HG03432 (cell line): Measurements from ENCODE around the gene TP63.

Source experiments
- ATAC-seq: cut with Tn5 transposase; IDR thresholded peaks from one replicate; pipeline ENCODE4 v1.9.1; 2021; ENCODE audit warnings: mild to moderate bottlenecking, moderate library complexity; ENCODE audit not compliant: unreplicated experiment

Gene TP63

DNA sequence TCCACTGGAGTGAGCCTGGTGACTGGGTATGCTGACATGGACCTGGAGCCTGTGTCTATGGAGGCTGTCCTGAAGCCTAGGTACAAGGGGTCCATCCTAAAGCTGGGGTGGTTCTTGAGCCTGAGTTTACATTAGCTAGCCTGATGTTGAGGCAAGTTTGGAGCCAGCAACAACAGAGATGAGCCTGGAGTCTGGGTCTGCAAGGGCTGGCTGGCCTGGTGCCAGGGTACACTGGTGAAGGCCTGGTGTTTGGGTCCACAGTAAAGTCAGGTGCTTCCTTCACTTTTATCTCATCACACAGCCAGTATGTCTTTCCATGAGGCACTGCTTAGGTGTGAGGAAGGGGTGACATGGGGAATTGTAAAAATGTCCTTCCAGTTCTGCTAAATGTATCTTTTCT, 49.5 kb downstream of the TP63 start:
- no peak for ATAC-seq

- no peak for ATAC-seq
Measured at GRCh38 chr3:189683546-189684255, 52.5 kb downstream of the TP63 start.

GRCh38 chr3:189684317-189684716, 53.1 kb downstream of the TP63 start:
- ATAC-seq: no peak

GRCh38 chr3:189685291-189685690, 54.1 kb downstream of the TP63 start:
- ATAC-seq: no peak

- no peak for ATAC-seq
Measured at GRCh38 chr3:189685860-189686259, 54.7 kb downstream of the TP63 start.

DNA sequence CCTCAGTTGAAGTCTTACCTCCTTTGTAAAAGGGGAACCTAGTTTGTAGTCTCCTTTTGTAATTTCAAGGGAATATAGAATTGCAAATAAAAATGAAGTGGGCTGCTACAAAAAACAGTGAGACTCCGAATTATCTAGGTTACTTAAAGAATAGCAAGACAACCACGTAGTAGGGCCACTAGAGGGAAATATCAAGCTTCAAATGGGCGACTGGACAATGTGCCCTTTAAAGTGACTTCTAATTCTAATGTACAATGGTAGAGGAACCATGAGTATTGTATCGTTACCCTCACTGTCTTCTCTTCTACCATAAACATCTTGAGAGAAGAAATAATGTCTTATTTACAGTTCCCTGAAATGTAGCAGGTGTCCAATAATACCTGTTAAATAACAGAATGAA, 56.3 kb downstream of the TP63 start:
- ATAC-seq: no peak

GRCh38 chr3:189688262-189688661, 57.1 kb downstream of the TP63 start:
- peak; percentile 63 for ATAC-seq

- ATAC-seq: no peak
Measured at GRCh38 chr3:189689625-189690024, 58.4 kb downstream of the TP63 start.

- no peak for ATAC-seq
Measured at GRCh38 chr3:189690237-189690636, 59.0 kb downstream of the TP63 start.

DNA sequence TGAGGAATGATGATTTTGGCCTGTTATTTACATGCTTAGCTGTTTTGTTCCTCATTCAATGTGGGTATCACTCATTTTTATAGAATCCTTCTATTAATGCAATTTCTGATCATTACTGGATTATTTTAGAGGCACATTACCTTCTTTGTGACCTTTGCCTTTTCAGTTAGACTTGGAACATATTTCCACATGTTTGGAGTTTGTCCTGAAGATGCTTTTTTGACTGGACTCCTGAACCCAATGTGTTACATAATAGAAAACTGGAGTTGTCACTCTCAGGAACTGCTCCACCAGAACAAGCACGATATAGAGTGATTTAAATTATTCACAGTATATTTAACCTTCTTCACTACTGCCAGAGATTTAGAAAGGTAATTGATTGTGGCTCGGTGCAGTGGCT, 59.5 kb downstream of the TP63 start:
- no peak for ATAC-seq

GRCh38 chr3:189695400-189695799, 64.2 kb downstream of the TP63 start:
- ATAC-seq: no peak

DNA sequence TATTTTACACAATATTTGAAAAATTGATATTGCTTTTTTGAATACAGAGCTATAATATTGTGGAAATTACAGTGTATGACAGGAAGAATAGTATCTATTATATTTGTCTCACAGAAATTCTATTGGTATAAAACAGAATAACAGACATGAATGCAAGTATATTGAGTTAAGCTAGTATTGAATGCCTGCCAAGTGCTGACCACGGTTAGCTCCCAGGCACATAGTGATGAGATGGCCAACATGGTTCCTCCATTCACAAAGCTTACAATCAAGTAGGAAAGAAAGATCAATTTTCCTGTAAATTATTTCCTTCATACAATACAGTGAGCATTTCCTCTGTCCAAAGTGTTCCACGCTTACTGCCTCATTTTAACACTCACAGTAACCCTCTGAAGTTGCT, 67.6 kb downstream of the TP63 start:
- ATAC-seq: no peak

- no peak for ATAC-seq
Measured at GRCh38 chr3:189699885-189700284, 68.7 kb downstream of the TP63 start.

GRCh38 chr3:189702066-189702646, 71.0 kb downstream of the TP63 start:
- ATAC-seq: no peak

GRCh38 chr3:189703865-189704264, 72.7 kb downstream of the TP63 start:
- no peak for ATAC-seq

DNA sequence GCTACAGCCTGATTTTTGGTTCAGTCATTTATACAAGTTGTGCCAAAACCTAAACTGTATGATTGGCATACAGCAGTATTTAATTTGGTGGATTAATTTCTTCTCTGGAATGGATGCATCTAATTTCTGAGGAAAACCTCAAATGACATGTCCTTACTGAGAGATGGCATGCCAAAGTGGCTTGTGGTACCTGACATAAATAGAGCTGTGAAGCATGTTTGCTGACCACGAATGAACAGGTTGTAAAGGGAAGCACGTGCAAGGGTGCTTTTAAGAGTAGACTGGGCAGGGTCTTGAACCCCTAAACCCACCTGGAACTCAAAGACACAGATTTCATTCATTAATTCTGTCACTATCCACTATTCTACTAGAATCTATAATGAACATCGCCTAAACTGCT, 77.2 kb downstream of the TP63 start:
- ATAC-seq: no peak

DNA sequence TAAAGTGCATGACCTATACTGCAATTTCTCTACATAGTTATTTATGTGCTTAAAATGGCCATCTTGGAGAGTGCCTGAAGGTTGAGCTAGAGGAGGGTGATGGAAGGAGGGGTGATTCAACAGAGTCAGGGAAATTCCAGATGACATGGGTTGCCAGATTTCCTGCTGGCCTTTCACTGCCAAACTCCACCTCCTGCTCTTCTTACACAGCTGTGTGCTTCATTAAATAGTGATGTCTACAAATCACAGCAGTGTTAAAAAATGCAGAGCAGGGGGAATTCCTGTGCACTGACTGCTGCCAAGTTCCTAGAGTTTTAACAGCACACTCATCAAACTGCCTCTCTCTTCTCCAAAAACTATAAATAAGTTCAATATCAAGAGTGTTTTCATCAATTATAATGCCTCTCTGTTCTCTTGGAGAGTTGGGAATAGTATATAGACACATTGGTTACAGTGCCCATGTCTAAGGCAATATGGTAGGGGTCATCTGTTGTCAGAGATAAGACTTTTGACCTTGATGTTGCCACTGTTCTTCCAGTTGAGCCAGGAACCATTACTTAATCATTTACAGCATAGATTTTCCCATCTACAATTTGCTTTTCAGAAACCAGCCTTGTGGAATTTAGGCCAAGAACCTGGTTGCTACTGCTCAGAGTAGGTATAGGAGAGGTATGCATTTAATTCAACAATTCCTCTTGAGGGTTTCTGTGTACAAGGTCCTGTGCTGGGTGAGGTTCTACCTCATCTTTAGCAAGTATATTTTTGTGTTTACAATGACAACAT, 79.6 kb downstream of the TP63 start:
- peak; percentile 81 for ATAC-seq

DNA sequence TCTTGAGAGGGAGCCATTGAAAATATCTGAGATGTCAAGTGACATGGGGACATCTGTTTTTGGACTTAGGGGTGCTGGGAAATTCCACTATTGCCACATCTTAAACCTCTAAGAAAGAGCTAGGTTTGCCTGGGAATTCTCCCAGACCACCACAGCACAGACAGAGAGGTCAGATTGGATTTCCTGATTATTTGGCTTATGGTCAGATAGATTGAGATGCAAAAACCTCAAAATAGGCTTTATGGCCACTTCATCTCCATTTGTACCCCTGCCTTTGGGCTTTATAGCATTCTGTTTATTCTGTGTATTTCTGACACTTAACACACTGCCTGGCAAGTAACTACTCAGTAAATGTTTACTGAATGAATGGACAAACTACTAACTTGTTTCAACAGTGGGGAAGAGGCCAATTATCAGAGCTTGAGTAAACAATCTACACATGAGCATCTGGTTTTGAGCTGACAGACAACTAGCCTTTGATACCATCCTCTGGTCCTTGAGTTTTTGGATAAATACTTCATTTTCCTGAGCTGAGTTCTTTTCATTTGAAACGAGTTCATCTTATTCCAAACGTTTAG, 81.8 kb downstream of the TP63 start:
- ATAC-seq: no peak

- no peak for ATAC-seq
Measured at GRCh38 chr3:189714991-189715961, 84.1 kb downstream of the TP63 start.

DNA sequence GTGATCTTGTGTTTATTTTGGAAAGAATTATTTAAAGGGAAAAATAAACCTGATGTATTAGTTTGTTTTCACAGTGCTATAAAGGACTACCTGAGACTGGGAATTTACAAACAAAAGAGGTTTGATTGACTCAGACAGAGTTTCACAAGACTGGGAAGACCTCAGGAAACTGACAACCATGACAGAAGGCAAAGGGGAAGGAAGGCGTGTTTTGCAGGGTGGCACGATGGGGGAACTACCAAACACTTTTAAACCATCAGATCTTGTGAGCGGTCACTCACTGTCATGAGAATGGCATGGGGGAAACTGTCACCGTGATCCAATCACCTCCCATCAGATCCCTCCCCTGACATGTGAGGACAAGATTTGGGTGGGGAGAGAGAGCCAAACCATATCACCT, 87.0 kb downstream of the TP63 start:
- ATAC-seq: no peak
